ENCODE measurements around the gene ANKRD13C.

The ANKRD13C gene

DNA sequence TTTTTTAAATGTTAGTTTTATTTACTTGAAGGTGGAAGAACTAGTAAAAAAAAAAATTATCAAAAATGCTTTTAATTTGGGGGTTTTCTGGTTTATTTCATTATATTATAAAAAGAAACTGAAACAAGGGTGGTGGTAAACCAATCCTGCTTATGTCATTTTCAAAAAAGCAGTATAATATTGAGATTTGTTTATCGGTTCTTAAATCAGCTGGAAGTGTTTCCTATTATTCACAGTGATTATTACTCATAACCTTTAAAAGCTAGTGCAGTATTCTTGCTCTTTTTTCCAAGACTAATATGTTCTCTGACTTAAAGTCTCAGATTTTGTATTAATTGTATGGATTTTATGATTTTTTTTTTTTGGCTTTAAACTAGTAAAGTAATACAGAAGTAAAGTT lies 143.7 kb downstream of the ANKRD13C start:
- H3K9ac ChIP-seq, result no peak overlapping the region
- H2AFZ ChIP-seq, result no peak overlapping the region
- H3K4me1 ChIP-seq, result no peaks in the 10 kb centered on the region
- no peak overlapping the region for H3K4me3 ChIP-seq (ENCODE audit: low read depth, low read length)
- H3K9me3 ChIP-seq (ENCODE audit: control insufficient read depth, low read length), result no peaks in the 10 kb centered on the region
- H3K4me2 ChIP-seq (ENCODE audit: low read length), result no peak overlapping the region
- TF ChIP-seq CTCF (IDR thresholded peaks at IDR 0.05), result no peak
- H3K79me2 ChIP-seq, result peaks cover 21% of the 10 kb centered on the region
- no peaks in the 10 kb centered on the region for H3K27me3 ChIP-seq (ENCODE audit: control insufficient read depth, insufficient read depth, low read length)
- H3K36me3 ChIP-seq (ENCODE audit: control insufficient read depth, insufficient read depth, low read length), result no peaks in the 10 kb centered on the region
- H3K27ac ChIP-seq, result no peak overlapping the region
